B cell (primary cell): ENCODE results near the gene DIP2B.

Experiments used
- CTCF ChIP-seq: fragments of 200-600 bp; IDR thresholded peaks from one replicate; pipeline ENCODE4 v1.8.0; 2022; ENCODE audit warnings: antibody characterized with exemption, mild to moderate bottlenecking
- EZH2 ChIP-seq: IDR thresholded peaks from 2 replicates; pipeline ENCODE4 v1.6.1; 2012; ENCODE audit warnings: borderline replicate concordance, low read depth, mild to moderate bottlenecking, moderate library complexity, low read length; ENCODE audit not compliant: insufficient read depth, poor library complexity, severe bottlenecking

- TF ChIP-seq CTCF: no peak
- TF ChIP-seq EZH2: no peak
Measured at GRCh38 chr12:50618864-50619609, 114.3 kb downstream of the DIP2B start.
